ENCODE results near the gene UROS. TPM values are rescaled to one million over a fixed set of nuclear protein-coding genes. Genes with fewer than 3 reads are reported as not detected.

UROS gene
- polyA plus RNA-seq, 1 of the 3 experiments (the other 2 are of a cell fraction) = 49.2 TPM

DNA sequence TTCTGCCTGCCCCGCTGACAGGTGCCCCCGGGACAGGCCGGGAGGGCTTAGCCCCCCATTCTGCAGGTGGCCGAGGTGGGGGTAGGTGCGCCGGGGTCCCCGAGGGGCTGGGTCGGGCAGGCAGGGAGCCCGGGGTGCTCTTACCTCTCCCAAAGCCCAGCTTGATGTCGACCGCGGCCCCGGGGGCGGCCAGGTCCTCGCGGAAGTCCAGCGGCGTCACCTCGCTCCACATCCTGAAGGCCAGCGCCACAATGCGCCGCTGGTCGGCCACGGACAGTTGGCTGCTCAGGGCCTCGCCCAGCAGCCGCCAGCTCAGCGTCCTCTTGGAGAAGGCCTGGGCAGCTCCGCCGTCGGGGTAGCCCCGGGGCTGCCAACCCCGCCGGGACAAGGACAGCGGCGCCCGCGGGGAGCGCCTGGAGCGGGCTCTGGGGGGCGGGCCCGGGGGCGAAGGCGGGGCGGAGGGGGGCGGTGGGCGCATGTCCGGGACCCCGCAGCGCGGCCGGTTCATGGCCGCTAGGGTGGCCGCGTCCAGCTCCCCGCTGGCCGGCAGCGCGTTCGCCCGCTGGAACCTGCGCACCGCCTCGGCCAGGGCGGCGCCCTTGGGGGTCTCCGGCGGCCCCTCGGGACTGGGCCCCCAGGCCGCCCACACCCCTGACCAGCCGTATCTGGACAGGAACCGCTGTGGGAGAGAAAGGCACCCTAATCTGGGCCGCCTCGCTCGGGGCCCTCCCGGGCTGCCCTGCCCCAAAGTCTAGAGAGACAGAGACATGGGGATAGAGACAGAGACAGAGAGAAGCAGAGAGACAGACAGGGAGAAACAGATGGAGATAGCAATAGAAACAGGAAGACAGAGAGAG, 49.1 kb downstream of the UROS start:
- H4K20me1 ChIP-seq (ENCODE audit: insufficient read depth) = no peaks in the 10 kb centered on the region
- no peaks in the 10 kb centered on the region for H3F3A ChIP-seq (replicated peaks; ENCODE audit: insufficient read depth)
- H3K9me3 ChIP-seq = no peaks in the 10 kb centered on the region
- H3K27me3 ChIP-seq (ENCODE audit: insufficient read depth) = no peaks in the 10 kb centered on the region
- no peak overlapping the region for H3K4me3 ChIP-seq (ENCODE audit: low read depth in 2 of 2, low read length in 1 of 2)
- H3K9ac ChIP-seq = no peak overlapping the region
- DNase-seq = no peak
- no peak overlapping the region for H2AFZ ChIP-seq (ENCODE audit: low read depth)
- TF ChIP-seq JUND (IDR thresholded peaks at IDR 0.05) (no peak), FOXM1 (IDR thresholded peaks at IDR 0.05; ENCODE audit: low read depth) (no peak), SMC3 (IDR thresholded peaks at IDR 0.05; ENCODE audit: low read depth, low read length) (no peak), CHD2 (IDR thresholded peaks at IDR 0.05; ENCODE audit: low read length, partially characterized antibody) (no peak), EZH2phosphoT487 (IDR thresholded peaks at IDR 0.05; ENCODE audit: borderline replicate concordance, low read depth) (no peak), MEF2A (IDR thresholded peaks at IDR 0.05; ENCODE audit: borderline replicate concordance, low read depth) (no peak), RXRA (IDR thresholded peaks at IDR 0.05; ENCODE audit: borderline replicate concordance, low read depth) (no peak), SIN3A (IDR thresholded peaks at IDR 0.05; ENCODE audit: borderline replicate concordance, low read depth, low read length) (no peak), YY1 (IDR thresholded peaks at IDR 0.05; ENCODE audit: low read depth) (no peak), ELF1 (IDR thresholded peaks at IDR 0.05) (no peak)
- TF ChIP-seq, protein P1, sequence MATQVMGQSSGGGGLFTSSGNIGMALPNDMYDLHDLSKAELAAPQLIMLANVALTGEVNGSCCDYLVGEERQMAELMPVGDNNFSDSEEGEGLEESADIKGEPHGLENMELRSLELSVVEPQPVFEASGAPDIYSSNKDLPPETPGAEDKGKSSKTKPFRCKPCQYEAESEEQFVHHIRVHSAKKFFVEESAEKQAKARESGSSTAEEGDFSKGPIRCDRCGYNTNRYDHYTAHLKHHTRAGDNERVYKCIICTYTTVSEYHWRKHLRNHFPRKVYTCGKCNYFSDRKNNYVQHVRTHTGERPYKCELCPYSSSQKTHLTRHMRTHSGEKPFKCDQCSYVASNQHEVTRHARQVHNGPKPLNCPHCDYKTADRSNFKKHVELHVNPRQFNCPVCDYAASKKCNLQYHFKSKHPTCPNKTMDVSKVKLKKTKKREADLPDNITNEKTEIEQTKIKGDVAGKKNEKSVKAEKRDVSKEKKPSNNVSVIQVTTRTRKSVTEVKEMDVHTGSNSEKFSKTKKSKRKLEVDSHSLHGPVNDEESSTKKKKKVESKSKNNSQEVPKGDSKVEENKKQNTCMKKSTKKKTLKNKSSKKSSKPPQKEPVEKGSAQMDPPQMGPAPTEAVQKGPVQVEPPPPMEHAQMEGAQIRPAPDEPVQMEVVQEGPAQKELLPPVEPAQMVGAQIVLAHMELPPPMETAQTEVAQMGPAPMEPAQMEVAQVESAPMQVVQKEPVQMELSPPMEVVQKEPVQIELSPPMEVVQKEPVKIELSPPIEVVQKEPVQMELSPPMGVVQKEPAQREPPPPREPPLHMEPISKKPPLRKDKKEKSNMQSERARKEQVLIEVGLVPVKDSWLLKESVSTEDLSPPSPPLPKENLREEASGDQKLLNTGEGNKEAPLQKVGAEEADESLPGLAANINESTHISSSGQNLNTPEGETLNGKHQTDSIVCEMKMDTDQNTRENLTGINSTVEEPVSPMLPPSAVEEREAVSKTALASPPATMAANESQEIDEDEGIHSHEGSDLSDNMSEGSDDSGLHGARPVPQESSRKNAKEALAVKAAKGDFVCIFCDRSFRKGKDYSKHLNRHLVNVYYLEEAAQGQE (IDR thresholded peaks at IDR 0.05; ENCODE audit: low read depth, low read length) = no peak
- TF ChIP-seq, protein P2, sequence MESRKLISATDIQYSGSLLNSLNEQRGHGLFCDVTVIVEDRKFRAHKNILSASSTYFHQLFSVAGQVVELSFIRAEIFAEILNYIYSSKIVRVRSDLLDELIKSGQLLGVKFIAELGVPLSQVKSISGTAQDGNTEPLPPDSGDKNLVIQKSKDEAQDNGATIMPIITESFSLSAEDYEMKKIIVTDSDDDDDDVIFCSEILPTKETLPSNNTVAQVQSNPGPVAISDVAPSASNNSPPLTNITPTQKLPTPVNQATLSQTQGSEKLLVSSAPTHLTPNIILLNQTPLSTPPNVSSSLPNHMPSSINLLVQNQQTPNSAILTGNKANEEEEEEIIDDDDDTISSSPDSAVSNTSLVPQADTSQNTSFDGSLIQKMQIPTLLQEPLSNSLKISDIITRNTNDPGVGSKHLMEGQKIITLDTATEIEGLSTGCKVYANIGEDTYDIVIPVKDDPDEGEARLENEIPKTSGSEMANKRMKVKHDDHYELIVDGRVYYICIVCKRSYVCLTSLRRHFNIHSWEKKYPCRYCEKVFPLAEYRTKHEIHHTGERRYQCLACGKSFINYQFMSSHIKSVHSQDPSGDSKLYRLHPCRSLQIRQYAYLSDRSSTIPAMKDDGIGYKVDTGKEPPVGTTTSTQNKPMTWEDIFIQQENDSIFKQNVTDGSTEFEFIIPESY (IDR thresholded peaks at IDR 0.05; ENCODE audit: borderline replicate concordance, low read depth) = no peak
- TF ChIP-seq, protein P3, sequence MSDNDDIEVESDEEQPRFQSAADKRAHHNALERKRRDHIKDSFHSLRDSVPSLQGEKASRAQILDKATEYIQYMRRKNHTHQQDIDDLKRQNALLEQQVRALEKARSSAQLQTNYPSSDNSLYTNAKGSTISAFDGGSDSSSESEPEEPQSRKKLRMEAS (IDR thresholded peaks at IDR 0.05; ENCODE audit: low read depth) = no peak
- TF ChIP-seq, protein P4, sequence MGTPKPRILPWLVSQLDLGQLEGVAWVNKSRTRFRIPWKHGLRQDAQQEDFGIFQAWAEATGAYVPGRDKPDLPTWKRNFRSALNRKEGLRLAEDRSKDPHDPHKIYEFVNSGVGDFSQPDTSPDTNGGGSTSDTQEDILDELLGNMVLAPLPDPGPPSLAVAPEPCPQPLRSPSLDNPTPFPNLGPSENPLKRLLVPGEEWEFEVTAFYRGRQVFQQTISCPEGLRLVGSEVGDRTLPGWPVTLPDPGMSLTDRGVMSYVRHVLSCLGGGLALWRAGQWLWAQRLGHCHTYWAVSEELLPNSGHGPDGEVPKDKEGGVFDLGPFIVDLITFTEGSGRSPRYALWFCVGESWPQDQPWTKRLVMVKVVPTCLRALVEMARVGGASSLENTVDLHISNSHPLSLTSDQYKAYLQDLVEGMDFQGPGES (IDR thresholded peaks at IDR 0.05; ENCODE audit: low read depth, low read length) = no peak
- no peaks in the 10 kb centered on the region for H3K79me2 ChIP-seq (ENCODE audit: insufficient read depth)
- CTCF ChIA-PET = no interaction called here
- peaks cover 2% of the 10 kb centered on the region in 2 experiments for H3K36me3 ChIP-seq (replicated peaks in 1 of 2; ENCODE audit: control insufficient read depth in 1 of 2, insufficient read depth in 2 of 2, low read length in 1 of 2)
- H3K9me2 ChIP-seq = no peaks in the 10 kb centered on the region
- H3K27ac ChIP-seq (ENCODE audit: low read depth in 2 of 2, low read length in 1 of 2) = no peak overlapping the region
- no peaks in the 10 kb centered on the region for H3K4me1 ChIP-seq (ENCODE audit: control insufficient read depth in 1 of 2, insufficient read depth in 2 of 2, low read depth in 1 of 2, low read length in 1 of 2)
- no peak overlapping the region for H3K4me2 ChIP-seq
- POLR2A ChIA-PET = no interaction called here
- WGBS (ENCODE audit: low lambda C conversion rate) = 79% methylated on average over 29 of the region's 75 CpGs
